A673 (cell line): ENCODE data around the gene FBXW12. TPM values are rescaled to one million over a fixed set of nuclear protein-coding genes. Genes with fewer than 3 reads are reported as not detected.

Source experiments
- BruUV-seq: library from RNA; stranded (reverse); fragments of 400-500 nt; replicated peaks from 2 replicates; lab custom pipeline; 2021; lab: Mats Ljungman, UMichigan
- CTCF ChIA-PET: fragments of 300-600 bp; sonication (Branson Sonifier 250); formaldehyde crosslinking; loops from one replicate; lab custom pipeline; 2022; ENCODE audit warnings: antibody characterized with exemption; lab: Charles Lee
- POLR2A ChIA-PET: fragments of 300-600 bp; sonication (Branson Sonifier 250); formaldehyde crosslinking; loops from one replicate; lab custom pipeline; 2022; ENCODE audit warnings: antibody characterized with exemption; ENCODE audit not compliant: low non-redundant PET; lab: Charles Lee
- DNase-seq: peaks from one replicate; pipeline ENCODE4 v3.0.0-alpha.2; 2015; ENCODE audit warnings: low spot score
- H3K27ac ChIP-seq: fragments of 200-600 bp; sonication (generic); 2 replicates; pipeline ENCODE4 v1.5.1; 2016; ENCODE audit warnings: mixed run types, low read depth, mild to moderate bottlenecking, mixed read lengths, antibody characterized with exemption, low read length; ENCODE audit not compliant: poor library complexity, severe bottlenecking
- H3K27me3 ChIP-seq: fragments of 200-600 bp; sonication (generic); replicated peaks from 2 replicates; pipeline ENCODE4 v1.6.1; 2017; ENCODE audit warnings: mixed run types, low read depth, mild to moderate bottlenecking, mixed read lengths, antibody characterized with exemption, low read length; ENCODE audit not compliant: insufficient read depth, poor library complexity
- H3K36me3 ChIP-seq: fragments of 200-600 bp; sonication (generic); 2 replicates; pipeline ENCODE4 v1.6.1; 2016; ENCODE audit warnings: mixed run types, mild to moderate bottlenecking, mixed read lengths, antibody characterized with exemption, low read length; ENCODE audit not compliant: insufficient read depth, poor library complexity, severe bottlenecking
- H3K4me1 ChIP-seq: fragments of 200-600 bp; sonication (generic); 2 replicates; pipeline ENCODE4 v1.6.1; 2017; ENCODE audit warnings: mixed run types, mild to moderate bottlenecking, mixed read lengths, antibody characterized with exemption, low read length; ENCODE audit not compliant: insufficient read depth, poor library complexity, severe bottlenecking
- H3K4me3 ChIP-seq: fragments of 200-600 bp; sonication (generic); 2 replicates; pipeline ENCODE4 v1.5.1; 2016; ENCODE audit warnings: low read depth, mixed run types, mild to moderate bottlenecking, mixed read lengths, low read length; ENCODE audit not compliant: poor library complexity, severe bottlenecking
- H3K9me3 ChIP-seq: fragments of 200-600 bp; sonication (generic); 2 replicates; pipeline ENCODE4 v1.6.1; 2016; ENCODE audit warnings: mixed run types, low read depth, mild to moderate bottlenecking, mixed read lengths, antibody characterized with exemption, low read length; ENCODE audit not compliant: poor library complexity, severe bottlenecking
- EZH2 ChIP-seq: fragments of 200-600 bp; sonication (generic); IDR thresholded peaks from 2 replicates; pipeline ENCODE4 v1.6.1; 2017; ENCODE audit warnings: borderline replicate concordance, low read depth, mild to moderate bottlenecking, mixed read lengths, antibody characterized with exemption, low read length; ENCODE audit not compliant: poor library complexity, severe bottlenecking
- intact Hi-C: fragments of 100-400 bp; cut with micrococcal nuclease; formaldehyde crosslinking; loops from one replicate; pipeline ENCODE4 v1.10.0; 2022; ENCODE audit not compliant: unreplicated experiment
- total RNA-seq: library from RNA; stranded (reverse); gene quantifications from 2 replicates; pipeline ENCODE4 v1.2.3, GENCODE V29; 2021
- TF ChIP-seq, protein P1 (sequence below): fragments of 300-800, 200-600 bp; sonication (generic); conservative IDR thresholded peaks from 2 replicates; pipeline ENCODE4 v1.5.1; 2017; ENCODE audit warnings: low read depth, mild to moderate bottlenecking, antibody characterized with exemption, low read length, moderate library complexity, mixed read lengths

Gene FBXW12
- total RNA-seq, 1 experiment from 2014 or later, result 0.60 TPM

DNA sequence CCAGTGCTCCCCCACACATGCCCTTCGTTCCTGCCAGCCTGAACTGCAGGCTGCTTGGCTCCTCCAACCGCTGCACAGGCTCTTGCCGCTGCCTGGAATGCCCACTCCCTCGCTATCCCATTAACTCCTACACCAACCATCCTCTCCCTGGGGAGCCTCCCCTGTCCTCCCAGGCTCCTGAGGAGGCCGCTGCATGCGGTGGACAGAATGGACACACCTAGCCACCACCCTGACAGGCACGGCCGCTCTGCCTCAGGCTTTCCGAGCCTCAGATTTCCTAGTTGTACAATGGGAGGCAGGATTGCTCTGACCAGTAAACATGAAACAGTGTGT lies 55.6 kb downstream of the FBXW12 start:
- ChIA-PET POLR2A (no interaction called here), CTCF (no interaction called here)
- no TSS peak for BruUV-seq
- no peaks in the 10 kb centered on the region for H3K27me3 ChIP-seq
- no peak overlapping the region for H3K4me3 ChIP-seq
- TF ChIP-seq, protein P1, sequence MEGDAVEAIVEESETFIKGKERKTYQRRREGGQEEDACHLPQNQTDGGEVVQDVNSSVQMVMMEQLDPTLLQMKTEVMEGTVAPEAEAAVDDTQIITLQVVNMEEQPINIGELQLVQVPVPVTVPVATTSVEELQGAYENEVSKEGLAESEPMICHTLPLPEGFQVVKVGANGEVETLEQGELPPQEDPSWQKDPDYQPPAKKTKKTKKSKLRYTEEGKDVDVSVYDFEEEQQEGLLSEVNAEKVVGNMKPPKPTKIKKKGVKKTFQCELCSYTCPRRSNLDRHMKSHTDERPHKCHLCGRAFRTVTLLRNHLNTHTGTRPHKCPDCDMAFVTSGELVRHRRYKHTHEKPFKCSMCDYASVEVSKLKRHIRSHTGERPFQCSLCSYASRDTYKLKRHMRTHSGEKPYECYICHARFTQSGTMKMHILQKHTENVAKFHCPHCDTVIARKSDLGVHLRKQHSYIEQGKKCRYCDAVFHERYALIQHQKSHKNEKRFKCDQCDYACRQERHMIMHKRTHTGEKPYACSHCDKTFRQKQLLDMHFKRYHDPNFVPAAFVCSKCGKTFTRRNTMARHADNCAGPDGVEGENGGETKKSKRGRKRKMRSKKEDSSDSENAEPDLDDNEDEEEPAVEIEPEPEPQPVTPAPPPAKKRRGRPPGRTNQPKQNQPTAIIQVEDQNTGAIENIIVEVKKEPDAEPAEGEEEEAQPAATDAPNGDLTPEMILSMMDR, result no peak
- no peak for TF ChIP-seq EZH2
- H3K4me1 ChIP-seq, result peaks cover 7% of the 10 kb centered on the region
- H3K9me3 ChIP-seq, result no peaks in the 10 kb centered on the region
- intact Hi-C loops, result no loop called here
- H3K36me3 ChIP-seq, result no peaks in the 10 kb centered on the region
- DNase-seq, result no peak
- no peak overlapping the region for H3K27ac ChIP-seq

DNA sequence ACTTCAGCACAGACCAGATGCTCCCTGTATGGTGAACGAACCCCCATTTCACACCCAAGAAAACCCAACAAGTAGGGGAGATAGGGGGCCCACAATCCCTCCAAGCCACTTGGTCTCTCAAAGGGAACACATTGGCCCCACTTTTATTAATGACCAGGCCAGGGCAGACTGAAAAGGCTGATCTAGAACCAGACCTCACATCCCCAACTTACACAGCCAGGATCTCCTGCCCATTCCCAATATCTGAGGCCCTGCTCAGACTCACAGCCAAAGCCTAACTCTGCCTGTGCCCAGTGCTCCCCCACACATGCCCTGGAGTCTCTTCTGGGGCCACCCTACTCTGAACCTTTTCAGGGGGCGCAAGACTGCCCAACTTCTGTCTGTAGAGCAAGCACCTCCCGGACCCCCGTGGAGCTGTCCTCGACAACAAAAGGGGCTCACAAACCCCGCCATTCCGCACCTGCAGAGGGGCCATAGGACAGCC lies 56.1 kb downstream of the FBXW12 start:
- DNase-seq, result no peak
- ChIA-PET CTCF (no interaction called here), POLR2A (no interaction called here)
- Histone ChIP-seq H3K36me3 (no peaks in the 10 kb centered on the region), H3K4me1 (peaks cover 7% of the 10 kb centered on the region), H3K4me3 (peak overlapping the region; percentile 62), H3K27ac (no peak overlapping the region), H3K27me3 (no peaks in the 10 kb centered on the region), H3K9me3 (no peaks in the 10 kb centered on the region)
- no TSS peak for BruUV-seq
- intact Hi-C loops, result no loop called here
- TF ChIP-seq, protein P1, result no peak
- no peak for TF ChIP-seq EZH2

DNA sequence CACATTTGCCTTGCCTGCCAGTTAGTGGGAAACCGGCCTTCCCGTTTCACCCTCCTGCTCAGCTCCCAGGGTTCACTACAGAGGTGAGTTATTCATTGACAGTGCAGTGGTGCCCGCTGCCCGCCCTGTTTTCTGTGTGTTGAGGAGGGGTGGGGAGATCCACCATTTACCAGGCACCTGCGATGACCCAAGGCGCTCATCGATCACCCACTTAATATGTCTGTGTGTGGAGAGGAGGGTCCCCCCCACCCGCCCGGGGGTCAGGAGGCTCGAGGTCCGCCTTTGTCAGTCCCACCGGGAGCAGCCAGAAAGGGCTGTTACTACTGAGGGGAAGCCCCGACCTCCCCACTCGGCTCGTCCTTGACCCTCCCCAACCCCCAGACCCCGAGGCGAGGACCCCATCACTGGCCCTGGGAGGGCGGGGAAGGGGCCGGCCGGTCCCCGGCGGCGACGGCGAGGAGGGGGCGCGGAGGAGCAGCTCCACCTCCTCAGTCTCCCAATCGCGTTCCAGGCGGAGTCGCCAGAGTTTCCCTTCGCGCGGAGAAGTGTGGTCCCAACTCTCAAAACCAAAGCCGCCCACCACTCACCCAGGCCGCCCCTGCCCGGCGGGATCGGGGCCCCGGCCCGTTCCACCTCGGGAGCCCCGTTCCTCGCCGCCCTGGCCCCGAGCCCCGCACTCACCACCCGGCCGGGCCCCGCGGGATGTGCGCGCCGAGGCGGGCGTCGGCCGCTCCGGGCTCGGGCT lies 56.7 kb downstream of the FBXW12 start:
- peak; percentile 16 for DNase-seq
- no peak for TF ChIP-seq EZH2
- TF ChIP-seq, protein P1, result no peak
- BruUV-seq, result no TSS peak
- Histone ChIP-seq H3K27me3 (no peaks in the 10 kb centered on the region), H3K4me1 (peaks cover 7% of the 10 kb centered on the region), H3K9me3 (no peaks in the 10 kb centered on the region), H3K4me3 (peak overlapping the region; percentile 62), H3K27ac (peak overlapping the region; percentile 77), H3K36me3 (no peaks in the 10 kb centered on the region)
- intact Hi-C loops, result no loop called here
- CTCF ChIA-PET, result no interaction called here
- POLR2A ChIA-PET, result no interaction called here
